Measurements from ENCODE around the gene MTNR1A. TPM values are rescaled to one million over a fixed set of nuclear protein-coding genes. Genes with fewer than 3 reads are reported as not detected.
"Not testable (repeated sequence)": the region's sequence is repeated elsewhere in the genome, so short reads cannot be mapped to it uniquely, and the experiment has no call there.

Gene MTNR1A
- total RNA-seq, 1 donor from 2014 or later, result not detected

DNA sequence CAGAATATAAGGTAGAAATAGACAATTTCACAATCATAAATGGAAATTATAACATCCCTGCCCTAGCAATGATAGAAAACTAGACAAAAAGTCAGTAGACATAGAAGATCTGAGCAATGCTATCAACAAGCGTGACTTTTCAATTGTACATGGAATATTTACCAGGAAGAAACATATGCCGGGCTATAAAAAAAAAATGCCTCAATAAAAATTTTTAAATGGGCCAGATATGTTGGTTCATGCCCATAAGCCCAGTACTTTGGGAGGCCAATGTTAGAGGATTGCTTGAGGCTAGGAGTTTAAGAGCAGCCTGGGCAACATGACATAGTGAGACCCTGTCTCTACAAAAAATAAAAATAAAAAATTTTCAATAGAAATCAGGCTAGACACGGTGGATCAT is 5.3 kb upstream of the MTNR1A start:
- no peak for DNase-seq

GRCh38 chr4:186557486-186557885 is 2.1 kb upstream of the MTNR1A start:
- no peak for DNase-seq

- DNase-seq, result no peak
Observed at GRCh38 chr4:186557061-186557460, 1.7 kb upstream of the MTNR1A start.

- DNase-seq, result no peak
Observed at GRCh38 chr4:186554539-186554913, 841 bp downstream of the MTNR1A start.

DNA sequence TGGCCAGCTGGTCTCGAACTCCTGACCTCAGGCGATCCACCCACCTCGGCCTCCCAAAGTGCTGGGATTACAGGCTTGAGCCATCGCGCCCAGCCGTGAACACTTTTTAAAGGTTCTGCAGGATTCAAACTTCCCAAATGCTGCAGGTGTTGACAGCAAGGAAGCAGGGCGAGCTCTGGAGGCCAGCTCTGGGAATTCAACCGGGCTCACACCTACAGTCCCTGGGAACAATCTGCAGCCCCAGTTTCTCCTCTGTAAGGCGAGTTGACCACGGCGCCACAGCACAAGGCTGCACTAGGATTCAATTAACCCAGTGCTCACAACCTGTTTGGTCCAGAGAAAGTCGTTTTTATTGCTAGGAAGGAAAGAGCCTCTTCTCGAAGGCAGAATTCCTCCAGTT is 1.6 kb downstream of the MTNR1A start:
- no peak for DNase-seq

GRCh38 chr4:186551849-186552248 is 3.5 kb downstream of the MTNR1A start:
- no peak for DNase-seq

GRCh38 chr4:186545436-186545835 is 9.9 kb downstream of the MTNR1A start:
- DNase-seq, result no peak

GRCh38 chr4:186543206-186543605 is 12.2 kb downstream of the MTNR1A start:
- DNase-seq, result no peak

GRCh38 chr4:186541801-186542200 is 13.6 kb downstream of the MTNR1A start:
- no peak for DNase-seq

- DNase-seq, result no peak
Observed at GRCh38 chr4:186537843-186538521, 17.4 kb downstream of the MTNR1A start.

DNA sequence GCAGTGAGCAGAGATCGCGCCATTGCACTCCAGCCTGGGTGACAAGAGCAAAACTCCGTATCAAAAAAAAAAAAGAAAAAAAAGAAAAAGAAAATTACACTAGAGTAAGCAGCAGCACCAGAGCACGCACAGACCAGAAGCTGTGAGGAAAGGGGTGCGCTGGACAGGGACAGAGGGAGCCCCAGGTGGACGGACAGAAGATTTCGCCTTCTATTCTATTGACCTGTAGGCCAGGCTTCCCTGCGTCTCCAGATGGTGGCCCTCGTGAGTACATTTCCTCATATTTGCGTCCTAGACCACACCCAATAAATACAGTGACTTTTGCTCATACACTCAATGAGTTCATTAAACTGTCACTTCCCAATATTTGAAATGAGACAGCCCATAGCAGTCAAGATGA is 19.1 kb downstream of the MTNR1A start:
- no peak for DNase-seq

- no peak for DNase-seq
Observed at GRCh38 chr4:186534056-186534455, 21.3 kb downstream of the MTNR1A start.

GRCh38 chr4:186523927-186524326 is 31.4 kb downstream of the MTNR1A start:
- not testable (repeated sequence) for DNase-seq

- DNase-seq, result no peak
Observed at GRCh38 chr4:186516287-186516686, 39.1 kb downstream of the MTNR1A start.

- DNase-seq, result no peak
Observed at GRCh38 chr4:186514271-186514950, 41.0 kb downstream of the MTNR1A start.

DNA sequence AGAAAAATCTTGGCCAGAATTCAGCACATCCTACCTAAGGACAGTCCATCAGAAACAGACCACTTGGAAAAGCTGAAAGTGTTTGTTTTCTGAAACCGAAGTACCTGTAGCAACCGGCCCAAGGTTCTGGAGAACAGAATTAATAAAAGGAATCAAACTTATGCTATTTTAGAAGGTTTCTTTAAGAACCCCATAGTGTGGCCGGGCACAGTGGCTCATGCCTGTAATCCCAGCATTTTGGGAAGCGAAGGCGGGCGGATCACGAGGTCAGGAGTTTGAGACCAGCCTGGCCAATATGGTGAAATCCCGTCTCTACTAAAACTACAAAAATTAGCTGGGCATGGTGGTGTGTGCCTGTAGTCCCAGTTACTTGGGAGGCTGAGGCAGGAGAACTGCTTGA is 50.6 kb downstream of the MTNR1A start:
- not testable (repeated sequence) for DNase-seq

DNA sequence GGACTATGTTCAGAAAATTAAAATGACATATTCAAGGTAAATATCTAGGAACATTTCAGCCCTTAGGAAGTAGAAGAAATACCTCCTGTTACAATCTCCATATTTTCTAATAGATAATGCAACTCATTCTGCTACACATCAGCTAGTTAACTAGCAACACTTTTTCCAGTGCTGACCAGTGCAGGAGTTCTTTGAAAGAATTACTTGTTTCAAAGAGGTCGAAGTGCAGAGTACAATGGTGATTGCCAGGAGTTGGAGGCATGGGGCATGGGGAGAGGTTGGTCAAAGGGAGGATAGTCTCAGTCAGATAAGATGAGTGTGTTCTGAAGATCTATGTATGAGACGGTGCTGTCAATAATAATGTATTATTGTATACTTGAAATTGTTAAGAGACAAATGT is 53.1 kb downstream of the MTNR1A start:
- DNase-seq, result no peak

DNA sequence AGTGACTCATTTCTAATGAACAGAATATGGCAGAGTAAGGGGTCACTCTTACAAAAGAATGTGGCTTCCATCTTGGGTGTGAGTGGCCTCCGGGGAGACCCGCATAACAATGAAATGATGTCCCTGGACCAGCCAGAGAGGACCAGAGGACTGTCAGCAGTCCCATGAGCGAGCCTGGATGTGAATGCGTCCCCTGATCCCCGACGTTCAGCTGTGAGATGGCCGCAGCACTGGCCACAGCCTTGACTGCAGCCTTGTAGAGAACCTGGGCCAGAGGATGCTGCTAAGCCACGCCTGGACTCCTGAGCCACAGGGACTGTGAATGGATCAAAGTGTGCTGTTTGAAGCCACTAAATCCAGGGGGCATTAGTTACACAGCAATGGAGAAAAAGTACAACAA is 53.8 kb downstream of the MTNR1A start:
- DNase-seq, result no peak

- no peak for DNase-seq
Observed at GRCh38 chr4:186500721-186501304, 54.6 kb downstream of the MTNR1A start.

- no peak for DNase-seq
Observed at GRCh38 chr4:186499467-186499866, 55.9 kb downstream of the MTNR1A start.

- no peak for DNase-seq
Observed at GRCh38 chr4:186497043-186497442, 58.3 kb downstream of the MTNR1A start.

GRCh38 chr4:186494496-186494895 is 60.9 kb downstream of the MTNR1A start:
- DNase-seq, result no peak

DNA sequence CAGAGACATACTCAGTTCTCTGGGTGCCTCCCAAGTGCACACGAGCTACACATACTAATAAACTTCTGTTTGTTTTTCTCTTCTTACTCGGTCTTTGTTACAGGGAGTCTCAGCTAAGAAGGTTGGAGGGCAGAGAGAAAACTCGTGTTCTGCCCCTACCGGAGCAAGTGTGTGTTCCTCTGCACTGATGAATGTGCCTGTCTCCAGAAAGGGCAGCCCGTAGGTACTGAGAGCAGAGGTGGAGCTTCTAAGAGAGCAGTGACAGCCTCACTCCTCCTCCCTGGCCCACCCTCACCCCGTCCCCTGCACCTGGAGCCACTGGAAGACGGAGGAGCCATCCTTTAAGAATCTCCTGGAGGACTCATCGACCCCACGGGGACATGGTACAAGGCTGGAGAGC is 67.6 kb downstream of the MTNR1A start:
- no peak for DNase-seq

- no peak for DNase-seq
Observed at GRCh38 chr4:186486172-186486571, 69.2 kb downstream of the MTNR1A start.
